Endothelial cell of umbilical vein (primary cell): ENCODE measurements around the gene PSMD14. TPM values are rescaled to one million over a fixed set of nuclear protein-coding genes. Genes with fewer than 3 reads are reported as not detected.

Source experiments
- BruUV-seq: library from RNA; stranded (reverse); fragments of 400-500 nt; replicated peaks from 2 replicates; lab custom pipeline; 2021; lab: Mats Ljungman, UMichigan
- CTCF ChIA-PET: fragments of 300-600, 350-600 bp; sonication (Branson Sonifier 250); formaldehyde crosslinking; loops from one replicate; lab custom pipeline; 2021; ENCODE audit warnings: antibody characterized with exemption, inconsistent platforms; lab: Charles Lee
- POLR2A ChIA-PET: fragments of 300-600, 350-600 bp; sonication (Branson Sonifier 250); formaldehyde crosslinking; loops from one replicate; lab custom pipeline; 2021; ENCODE audit warnings: antibody characterized with exemption, inconsistent platforms; lab: Charles Lee
- DNase-seq: peaks from one replicate; pipeline ENCODE4 v3.0.0-alpha.2; 2011; ENCODE audit warnings: low read depth, low spot score
- FAIRE-seq: peaks from 2 replicates; lab custom pipeline; 2011; peaks lifted over from hg19 to GRCh38; lab: Jason Lieb, UNC
- H2AFZ ChIP-seq: 2 replicates; pipeline ENCODE4 v1.6.0; 2012; ENCODE audit warnings: low read depth, low read length, control low read depth, inconsistent platforms
- H3K27ac ChIP-seq: 2 replicates; pipeline ENCODE4 v1.5.1; 2011; ENCODE audit warnings: low read depth, mild to moderate bottlenecking, control low read depth, low read length, moderate library complexity; ENCODE audit not compliant: insufficient read depth
- H3K27me3 ChIP-seq, 2 experiments: 2 replicates each; pipeline versions ENCODE4 v1.6.0 to v1.6.1; 2011; ENCODE audit warnings: low read length in 2 of 2, mixed read lengths in 1 of 2; ENCODE audit not compliant: control insufficient read depth in 2 of 2, insufficient read depth in 2 of 2
- H3K36me3 ChIP-seq, 2 experiments: 2 replicates in 1 of 2; 3 replicates in 1 of 2; pipeline ENCODE4 v1.5.1; 2011; ENCODE audit warnings: low read length in 2 of 2, mild to moderate bottlenecking in 1 of 2, moderate library complexity in 1 of 2; ENCODE audit not compliant: control insufficient read depth in 2 of 2, insufficient read depth in 2 of 2; ENCODE audit errors: extremely low read depth in 1 of 2
- H3K4me1 ChIP-seq: 3 replicates; pipeline ENCODE4 v1.5.1; 2011; ENCODE audit warnings: mild to moderate bottlenecking, low read length; ENCODE audit not compliant: control insufficient read depth, insufficient read depth; ENCODE audit errors: extremely low read depth
- H3K4me2 ChIP-seq: 2 replicates; pipeline ENCODE4 v1.6.1; 2011; ENCODE audit warnings: low read length, control low read depth, mixed read lengths; ENCODE audit not compliant: insufficient read depth
- H3K4me3 ChIP-seq, 3 experiments: fragments of 200-600 bp in 1 of 3; sonication (generic), shearing (Covaris generic) in 1 of 3; replicated peaks in 1 of 3; 2 replicates each; pipeline ENCODE4 v1.5.1; 2011 to 2016; ENCODE audit warnings: control low read depth in 3 of 3, low read length in 3 of 3, mild to moderate bottlenecking in 2 of 3, inconsistent platforms in 1 of 3, low read depth in 1 of 3, moderate library complexity in 1 of 3; ENCODE audit not compliant: insufficient read depth in 1 of 3
- H3K79me2 ChIP-seq: 2 replicates; pipeline ENCODE4 v1.6.0; 2012; ENCODE audit warnings: low read length, inconsistent platforms; ENCODE audit not compliant: control insufficient read depth, insufficient read depth
- H3K9ac ChIP-seq: replicated peaks from 2 replicates; pipeline ENCODE3; 2011; ENCODE audit warnings: low read length, control low read depth; ENCODE audit not compliant: insufficient read depth; ENCODE audit errors: extremely low read depth
- H3K9me1 ChIP-seq: replicated peaks from 3 replicates; pipeline ENCODE4 v1.6.0; 2011; ENCODE audit warnings: mild to moderate bottlenecking, low read length; ENCODE audit not compliant: control insufficient read depth, insufficient read depth; ENCODE audit errors: extremely low read depth
- H3K9me3 ChIP-seq: replicated peaks from 2 replicates; pipeline ENCODE4 v1.5.1; 2012; ENCODE audit warnings: low read length, inconsistent platforms; ENCODE audit not compliant: control insufficient read depth, insufficient read depth
- H4K20me1 ChIP-seq: replicated peaks from 2 replicates; pipeline ENCODE3; 2011; ENCODE audit warnings: mild to moderate bottlenecking, low read length; ENCODE audit not compliant: control insufficient read depth, insufficient read depth; ENCODE audit errors: extremely low read depth
- FOS ChIP-seq: IDR thresholded peaks from 2 replicates; pipeline ENCODE4 v1.6.1; 2011; ENCODE audit warnings: mild to moderate bottlenecking, low read length, moderate library complexity, borderline replicate concordance; ENCODE audit not compliant: insufficient read depth
- GATA2 ChIP-seq: IDR thresholded peaks from 2 replicates; pipeline ENCODE4 v1.7.0; 2011; ENCODE audit warnings: low read depth, mild to moderate bottlenecking, moderate library complexity, mixed read lengths, low read length; ENCODE audit not compliant: insufficient read length, insufficient read depth
- MYC ChIP-seq: IDR thresholded peaks from one replicate; pipeline ENCODE4 v1.6.1; 2011; ENCODE audit warnings: mild to moderate bottlenecking, low read depth, low read length
- POLR2A ChIP-seq: IDR thresholded peaks from 2 replicates; pipeline ENCODE4 v1.6.1; 2012; ENCODE audit warnings: low read depth, mild to moderate bottlenecking, control low read depth, low read length
- dilution Hi-C: fragments of 300-500 bp; cut with MboI; formaldehyde crosslinking; loops from one replicate; pipeline ENCODE4 v1.15.0; 2019; ENCODE audit warnings: low sequenced_read_pairs; ENCODE audit not compliant: extremely low pct_ligation_motif_present
- intact Hi-C: fragments of 100-400 bp; cut with micrococcal nuclease; formaldehyde crosslinking; loops from one replicate; pipeline ENCODE4 v1.10.0; 2022
- polyA plus RNA-seq, 4 experiments: library from polyadenylated mRNA; depleted of rRNA in 3 of 4; stranded (reverse) in 3 of 4; unstranded in 1 of 4; fragments of >200 nt; gene quantifications; 2 replicates each; pipeline versions ENCODE4 v1.2.1 to v1.2.3, GENCODE V29; 2011 to 2012; ENCODE audit warnings: missing spikeins in 1 of 4
- small RNA-seq: library from RNA; depleted of rRNA; stranded (forward); fragments of <200 nt; gene quantifications from one replicate; pipeline ENCODE3, GENCODE V24; 2012; ENCODE audit warnings: low replicate concordance, low read depth; ENCODE audit not compliant: insufficient read depth, insufficient read length
- total RNA-seq: library from RNA; stranded (reverse); gene quantifications from 2 replicates; pipeline ENCODE4 v1.2.3, GENCODE V29; 2021
- TF ChIP-seq, protein P1 (sequence below): IDR thresholded peaks from 2 replicates; pipeline ENCODE4 v1.6.1; 2011; ENCODE audit not compliant: insufficient read depth, insufficient read length

PSMD14 gene
- total and polyA plus RNA-seq, 2 donors (not counting 3 experiments of a cell fraction or from before 2014, with no cell fraction given), result 47.6 to 85.4 TPM

DNA sequence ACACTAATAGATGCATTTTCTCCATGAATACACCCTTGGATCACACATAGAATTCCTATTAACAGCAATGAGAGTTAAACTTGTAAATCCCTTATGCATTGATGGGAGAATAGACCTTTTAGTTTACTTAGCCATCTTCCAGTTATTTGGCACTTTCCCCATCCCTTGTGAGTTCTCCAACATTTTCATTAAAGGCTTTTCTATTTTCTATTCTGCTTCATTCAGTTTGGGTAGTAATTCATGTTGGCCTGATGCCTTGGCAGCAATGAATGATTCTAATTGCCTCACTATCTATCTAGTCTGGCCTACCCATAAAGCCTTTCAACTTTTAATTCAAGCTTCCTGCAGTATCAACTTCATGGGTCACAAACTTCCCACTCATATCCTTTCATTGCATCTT is 140.2 kb downstream of the PSMD14 start:
- no peaks in the 10 kb centered on the region for H3K36me3 ChIP-seq
- POLR2A ChIA-PET, result no interaction called here

More for the DNA sequence above, 140.2 kb downstream of the PSMD14 start:
- intact Hi-C loops (no loop called here), dilution Hi-C loops (no loop called here)
- TF ChIP-seq, protein P1, sequence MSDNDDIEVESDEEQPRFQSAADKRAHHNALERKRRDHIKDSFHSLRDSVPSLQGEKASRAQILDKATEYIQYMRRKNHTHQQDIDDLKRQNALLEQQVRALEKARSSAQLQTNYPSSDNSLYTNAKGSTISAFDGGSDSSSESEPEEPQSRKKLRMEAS, result no peak
- TF ChIP-seq FOS (no peak), MYC (no peak), POLR2A (no peak), GATA2 (no peak)
- no peaks in the 10 kb centered on the region for H3K4me1 ChIP-seq
- H3K9ac ChIP-seq, result no peak overlapping the region
- H2AFZ ChIP-seq, result no peak overlapping the region
- CTCF ChIA-PET, result no interaction called here
- BruUV-seq, result no TSS peak
- H3K79me2 ChIP-seq, result no peaks in the 10 kb centered on the region
- no peaks in the 10 kb centered on the region for H3K9me1 ChIP-seq
- peaks cover 3 to 4% of the 10 kb centered on the region in 2 experiments for H3K27me3 ChIP-seq
- H3K4me2 ChIP-seq, result no peak overlapping the region
- FAIRE-seq (no peak), DNase-seq (no peak)
- H3K9me3 ChIP-seq, result no peaks in the 10 kb centered on the region
- H4K20me1 ChIP-seq, result no peaks in the 10 kb centered on the region
- no peak overlapping the region for H3K27ac ChIP-seq
- H3K4me3 ChIP-seq, result no peak overlapping the region

Small RNA genes within 50 kb of the gene (small RNA-seq; reads per million reads assigned to genes)
- not detected for gene RNA5SP108

Other genes with a start within 250 kb of the PSMD14 start
- gene TANK, start 148.0 kb upstream of the PSMD14 start, total RNA-seq, result 83.2 and 88.2 TPM in 2 replicates
- gene TANK, start 148.0 kb upstream of the PSMD14 start, polyA plus RNA-seq, result 30.5 and 33.3 TPM in 2 replicates
- gene TBR1, start 107.9 kb downstream of the PSMD14 start, total RNA-seq, result 0.09 and 0.11 TPM in 2 replicates
- gene TBR1, start 107.9 kb downstream of the PSMD14 start, polyA plus RNA-seq, result 0.05 and 0.14 TPM in 2 replicates